ENCODE measurements around the gene CFDP1.

CFDP1 gene

DNA sequence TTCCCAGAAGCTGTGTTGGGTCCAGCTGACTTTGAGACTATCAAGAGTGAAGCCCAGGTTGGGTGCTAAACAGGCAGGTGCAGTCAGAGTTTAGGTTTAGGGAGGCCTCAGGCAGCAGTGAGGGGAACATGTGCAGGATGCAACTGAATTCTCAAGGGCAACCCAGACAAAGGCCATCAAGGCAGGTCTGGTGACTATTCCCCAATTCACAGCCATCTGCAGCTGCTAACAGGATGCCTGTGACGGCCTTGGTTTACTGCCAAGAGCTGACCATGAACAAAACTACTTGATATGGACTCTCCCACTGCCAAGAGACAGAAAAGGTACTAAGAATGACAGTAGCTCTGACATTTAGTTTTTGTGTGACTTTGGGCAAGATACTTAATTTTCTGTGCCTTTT is 136.7 kb downstream of the CFDP1 start:
- TF ChIP-seq CTCF (IDR thresholded peaks at IDR 0.05; ENCODE audit: low read depth, low read length): no peak
- Histone ChIP-seq H3K36me3 (peaks cover 66% of the 10 kb centered on the region), H3K4me3 (ENCODE audit: low read depth, low read length) (no peak overlapping the region), H3K9me3 (ENCODE audit: severe bottlenecking) (no peaks in the 10 kb centered on the region), H3K27me3 (ENCODE audit: insufficient read depth, low read depth, severe bottlenecking) (no peaks in the 10 kb centered on the region), H3K27ac (no peak overlapping the region)
- no peak for DNase-seq

DNA sequence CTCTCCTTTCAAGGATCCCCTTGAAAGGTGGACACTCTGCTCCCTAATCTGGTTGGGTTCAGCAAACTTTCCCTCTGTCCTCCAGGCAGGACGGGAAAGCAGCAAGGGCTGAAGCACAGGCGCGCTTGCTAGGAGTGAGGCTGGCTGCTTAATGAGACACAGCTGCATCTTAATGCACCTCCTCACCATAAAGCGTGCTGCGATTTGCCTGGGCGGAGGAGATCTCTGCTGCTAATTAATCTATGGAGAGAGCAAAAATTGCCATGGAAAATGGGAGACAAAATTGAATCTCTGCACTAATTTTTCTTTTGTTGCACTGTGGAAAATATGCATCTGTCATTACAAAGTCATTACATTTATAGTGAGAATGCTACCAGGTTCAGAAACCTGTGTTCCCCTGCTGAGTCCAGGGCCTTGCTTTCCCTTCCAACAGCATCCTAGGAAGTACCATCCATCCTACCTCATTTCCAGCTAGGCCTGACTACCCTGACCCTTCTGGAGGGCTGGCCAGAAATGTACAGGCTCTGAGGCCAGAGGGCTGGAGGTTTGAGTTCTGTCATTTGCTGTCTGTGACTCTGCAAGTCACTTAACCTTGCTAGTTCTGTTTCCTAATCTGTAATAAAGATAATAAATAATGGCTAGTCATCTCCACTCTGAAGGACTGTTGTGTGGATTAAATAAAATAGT is 138.4 kb downstream of the CFDP1 start:
- Histone ChIP-seq H3K27me3 (ENCODE audit: insufficient read depth, low read depth, severe bottlenecking) (no peaks in the 10 kb centered on the region), H3K36me3 (peaks cover 64% of the 10 kb centered on the region)
- DNase-seq: no peak

DNA sequence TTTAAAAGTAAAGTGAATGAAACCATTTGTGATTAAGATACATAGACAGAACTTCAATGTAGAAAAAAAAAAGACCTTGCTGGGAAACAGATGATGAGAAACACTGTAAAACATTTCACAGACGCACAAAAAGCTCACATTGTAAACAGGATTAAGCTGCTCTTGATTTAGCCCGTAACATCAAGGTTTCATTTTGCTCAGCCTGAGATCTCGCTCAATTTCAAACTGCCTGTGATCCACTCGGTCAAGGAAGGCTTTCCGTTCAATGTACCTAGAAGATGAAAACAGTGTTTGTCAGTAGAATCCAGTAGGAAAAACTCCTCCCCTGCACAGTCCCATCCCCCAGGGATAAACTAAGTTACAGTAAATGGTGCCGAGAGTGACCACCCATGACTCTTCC is 139.5 kb downstream of the CFDP1 start:
- no peak for TF ChIP-seq CTCF (IDR thresholded peaks at IDR 0.05; ENCODE audit: low read depth, low read length)
- DNase-seq: no peak
- Histone ChIP-seq H3K27me3 (ENCODE audit: insufficient read depth, low read depth, severe bottlenecking) (no peaks in the 10 kb centered on the region), H3K9me3 (ENCODE audit: severe bottlenecking) (no peaks in the 10 kb centered on the region), H3K27ac (no peak overlapping the region), H3K36me3 (peaks cover 61% of the 10 kb centered on the region), H3K4me3 (ENCODE audit: low read depth, low read length) (no peak overlapping the region)

More for the DNA sequence above, 138.4 kb downstream of the CFDP1 start:
- Histone ChIP-seq H3K9me3 (ENCODE audit: severe bottlenecking) (no peaks in the 10 kb centered on the region), H3K4me3 (ENCODE audit: low read depth, low read length) (no peak overlapping the region), H3K27ac (no peak overlapping the region)
- TF ChIP-seq CTCF (IDR thresholded peaks at IDR 0.05; ENCODE audit: low read depth, low read length): no peak

DNA sequence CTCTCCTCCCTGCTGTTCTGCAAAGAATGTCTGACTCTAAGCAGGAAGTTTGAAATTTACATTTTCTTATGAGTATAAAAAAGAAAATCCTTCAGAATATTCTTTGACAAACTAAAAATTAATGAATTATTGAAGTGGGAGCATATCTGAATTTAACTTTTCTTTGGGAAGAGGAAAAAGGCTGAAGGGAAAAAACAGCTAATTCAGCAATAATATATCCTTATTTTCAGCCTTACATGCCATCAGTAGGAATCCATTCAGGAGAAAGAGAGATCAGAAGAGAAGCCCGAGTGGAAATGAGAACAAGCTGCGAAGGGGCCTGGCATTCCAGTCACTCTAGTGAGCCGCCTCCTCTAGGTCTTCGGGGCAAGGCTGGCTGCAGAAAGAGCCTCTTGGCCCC is 140.1 kb downstream of the CFDP1 start:
- Histone ChIP-seq H3K4me3 (ENCODE audit: low read depth, low read length) (no peak overlapping the region), H3K9me3 (ENCODE audit: severe bottlenecking) (no peaks in the 10 kb centered on the region), H3K27ac (no peak overlapping the region), H3K27me3 (ENCODE audit: insufficient read depth, low read depth, severe bottlenecking) (no peaks in the 10 kb centered on the region), H3K36me3 (peaks cover 61% of the 10 kb centered on the region)
- DNase-seq: no peak
- no peak for TF ChIP-seq CTCF (IDR thresholded peaks at IDR 0.05; ENCODE audit: low read depth, low read length)

DNA sequence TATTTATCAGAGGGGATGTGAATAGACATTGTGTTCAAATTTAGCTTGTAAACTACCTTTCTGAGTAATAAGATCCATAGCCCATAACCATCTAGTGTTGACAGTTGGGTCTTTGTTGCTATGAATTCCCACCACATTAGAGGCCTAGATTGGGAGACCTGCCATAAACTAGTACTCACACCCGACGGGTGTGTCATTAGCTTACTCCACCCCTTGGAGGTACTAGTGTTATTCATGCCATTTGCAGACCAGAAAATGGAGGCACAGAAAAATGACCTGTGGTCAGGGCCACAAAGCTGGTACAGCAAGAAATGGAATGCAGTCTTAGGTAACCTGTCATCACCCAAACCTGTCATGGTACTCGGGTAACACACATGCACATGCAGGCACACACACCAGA is 140.6 kb downstream of the CFDP1 start:
- H3K27me3 ChIP-seq (ENCODE audit: insufficient read depth, low read depth, severe bottlenecking): no peaks in the 10 kb centered on the region
- no peak for TF ChIP-seq CTCF (IDR thresholded peaks at IDR 0.05; ENCODE audit: low read depth, low read length)

GRCh38 chr16:75289189-75289588 is 144.1 kb downstream of the CFDP1 start:
- H3K36me3 ChIP-seq: peaks cover 35% of the 10 kb centered on the region

More for the DNA sequence above, 140.6 kb downstream of the CFDP1 start:
- Histone ChIP-seq H3K36me3 (peaks cover 61% of the 10 kb centered on the region), H3K9me3 (ENCODE audit: severe bottlenecking) (no peaks in the 10 kb centered on the region), H3K27ac (no peak overlapping the region), H3K4me3 (ENCODE audit: low read depth, low read length) (no peak overlapping the region)
- DNase-seq: no peak

More at GRCh38 chr16:75289189-75289588, 144.1 kb downstream of the CFDP1 start:
- Histone ChIP-seq H3K27ac (no peak overlapping the region), H3K9me3 (ENCODE audit: severe bottlenecking) (no peaks in the 10 kb centered on the region), H3K4me3 (ENCODE audit: low read depth, low read length) (no peak overlapping the region), H3K27me3 (ENCODE audit: insufficient read depth, low read depth, severe bottlenecking) (no peaks in the 10 kb centered on the region)
- no peak for DNase-seq
- no peak for TF ChIP-seq CTCF (IDR thresholded peaks at IDR 0.05; ENCODE audit: low read depth, low read length)

Measured in WERI-Rb-1 (cell line).